HG02571 (cell line): ENCODE measurements around the gene LEF1.

Source experiments
- ATAC-seq: cut with Tn5 transposase; IDR thresholded peaks from one replicate; pipeline ENCODE4 v1.9.1; 2021; ENCODE audit warnings: mild to moderate bottlenecking, moderate library complexity; ENCODE audit not compliant: unreplicated experiment

The LEF1 gene

GRCh38 chr4:108149588-108150380, 18.9 kb downstream of the LEF1 start:
- no peak for ATAC-seq

GRCh38 chr4:108148316-108148715, 20.4 kb downstream of the LEF1 start:
- ATAC-seq: no peak

- no peak for ATAC-seq
Observed at GRCh38 chr4:108146819-108147218, 21.9 kb downstream of the LEF1 start.

GRCh38 chr4:108146336-108146735, 22.4 kb downstream of the LEF1 start:
- ATAC-seq: no peak

GRCh38 chr4:108144451-108144850, 24.3 kb downstream of the LEF1 start:
- no peak for ATAC-seq

- no peak for ATAC-seq
Observed at GRCh38 chr4:108143515-108143914, 25.2 kb downstream of the LEF1 start.

- ATAC-seq: no peak
Observed at GRCh38 chr4:108142870-108143269, 25.9 kb downstream of the LEF1 start.

GRCh38 chr4:108141213-108141950, 27.4 kb downstream of the LEF1 start:
- ATAC-seq: no peak

- no peak for ATAC-seq
Observed at GRCh38 chr4:108140328-108140727, 28.4 kb downstream of the LEF1 start.

GRCh38 chr4:108139089-108139488, 29.6 kb downstream of the LEF1 start:
- no peak for ATAC-seq

- no peak for ATAC-seq
Observed at GRCh38 chr4:108135549-108136209, 33.1 kb downstream of the LEF1 start.

- no peak for ATAC-seq
Observed at GRCh38 chr4:108130955-108131354, 37.8 kb downstream of the LEF1 start.

- ATAC-seq: no peak
Observed at GRCh38 chr4:108129196-108129595, 39.5 kb downstream of the LEF1 start.

- no peak for ATAC-seq
Observed at GRCh38 chr4:108126806-108127205, 41.9 kb downstream of the LEF1 start.

- ATAC-seq: no peak
Observed at GRCh38 chr4:108120789-108121188, 47.9 kb downstream of the LEF1 start.

- no peak for ATAC-seq
Observed at GRCh38 chr4:108119199-108119800, 49.4 kb downstream of the LEF1 start.

GRCh38 chr4:108118505-108118904, 50.2 kb downstream of the LEF1 start:
- ATAC-seq: peak; percentile 88

- no peak for ATAC-seq
Observed at GRCh38 chr4:108117418-108118182, 51.1 kb downstream of the LEF1 start.

- no peak for ATAC-seq
Observed at GRCh38 chr4:108116423-108117168, 52.1 kb downstream of the LEF1 start.

GRCh38 chr4:108115168-108115526, 53.6 kb downstream of the LEF1 start:
- no peak for ATAC-seq
